Stimulated activated CD8-positive, alpha-beta memory T cell treated with anti-CD3 and anti-CD28 coated beads, Interleukin-4, amount 100 ng/mL, for 24 hours (primary cell): Measurements from ENCODE around the gene CGGBP1.
"Not testable (repeated sequence)": the region's sequence is repeated elsewhere in the genome, so short reads cannot be mapped to it uniquely, and the experiment has no call there.

Source experiments
- DNase-seq: peaks from one replicate; pipeline ENCODE4 v3.0.0-alpha.2; 2020; ENCODE audit warnings: low read depth

Gene CGGBP1

GRCh38 chr3:88034491-88035275 is 24.1 kb downstream of the CGGBP1 start:
- no peak for DNase-seq

- no peak for DNase-seq
These were observed 25.0 kb downstream of the CGGBP1 start for GRCh38 chr3:88033808-88034207.

GRCh38 chr3:88033079-88033478 is 25.7 kb downstream of the CGGBP1 start:
- DNase-seq, result no peak

GRCh38 chr3:88032245-88032644 is 26.6 kb downstream of the CGGBP1 start:
- DNase-seq, result no peak

- DNase-seq, result no peak
These were observed 27.1 kb downstream of the CGGBP1 start for GRCh38 chr3:88031642-88032077.

GRCh38 chr3:88030210-88030609 is 28.6 kb downstream of the CGGBP1 start:
- DNase-seq, result no peak

- no peak for DNase-seq
These were observed 29.9 kb downstream of the CGGBP1 start for GRCh38 chr3:88028876-88029275.

GRCh38 chr3:88025001-88025552 is 33.7 kb downstream of the CGGBP1 start:
- DNase-seq, result no peak

GRCh38 chr3:88019024-88019423 is 39.8 kb downstream of the CGGBP1 start:
- DNase-seq, result no peak

GRCh38 chr3:88015656-88016055 is 43.1 kb downstream of the CGGBP1 start:
- DNase-seq, result not testable (repeated sequence)

- no peak for DNase-seq
These were observed 45.2 kb downstream of the CGGBP1 start for GRCh38 chr3:88013592-88013991.

- no peak for DNase-seq
These were observed 48.0 kb downstream of the CGGBP1 start for GRCh38 chr3:88010810-88011209.

GRCh38 chr3:88009066-88009465 is 49.7 kb downstream of the CGGBP1 start:
- DNase-seq, result no peak

- no peak for DNase-seq
These were observed 53.7 kb downstream of the CGGBP1 start for GRCh38 chr3:88005066-88005465.

GRCh38 chr3:88003115-88003755 is 55.6 kb downstream of the CGGBP1 start:
- no peak for DNase-seq

GRCh38 chr3:88002448-88002847 is 56.4 kb downstream of the CGGBP1 start:
- DNase-seq, result no peak
